Activated B cell treated with CpG ODN at 0.5 μM for 24 hours (primary cell): ENCODE measurements around the gene TENM4. TPM values are rescaled to one million over a fixed set of nuclear protein-coding genes. Genes with fewer than 3 reads are reported as not detected.

Source experiments
- ATAC-seq: fragments of 200-7000 bp; cut with Tn5 transposase; one replicate; pipeline ENCODE4 v1.10.0; 2021; ENCODE audit warnings: low read depth, mild to moderate bottlenecking, moderate library complexity
- CTCF ChIA-PET: fragments of 350-600 bp; sonication (Branson Sonifier 250); formaldehyde crosslinking; loops from one replicate; lab custom pipeline; 2021; ENCODE audit warnings: antibody characterized with exemption; lab: Charles Lee
- POLR2A ChIA-PET: fragments of 350-600 bp; sonication (Branson Sonifier 250); formaldehyde crosslinking; loops from one replicate; lab custom pipeline; 2021; ENCODE audit warnings: antibody characterized with exemption; lab: Charles Lee
- DNase-seq: peaks from one replicate; pipeline ENCODE4 v3.0.0; 2022
- H3K27ac Mint-ChIP-seq: one replicate; pipeline ENCODE4 v1.8.0; 2020; ENCODE audit warnings: mixed read lengths
- H3K27me3 Mint-ChIP-seq: one replicate; pipeline ENCODE4 v1.8.0; 2021; ENCODE audit warnings: mixed read lengths
- H3K36me3 Mint-ChIP-seq: one replicate; pipeline ENCODE4 v1.8.0; 2021; ENCODE audit warnings: low read depth, mixed read lengths
- H3K4me1 Mint-ChIP-seq: one replicate; pipeline ENCODE4 v1.8.0; 2021; ENCODE audit warnings: mixed read lengths
- H3K4me3 Mint-ChIP-seq: one replicate; pipeline ENCODE4 v1.8.0; 2020; ENCODE audit warnings: mild to moderate bottlenecking, mixed read lengths
- H3K9me3 Mint-ChIP-seq: one replicate; pipeline ENCODE4 v1.8.0; 2020; ENCODE audit warnings: mixed read lengths
- CTCF ChIP-seq: fragments of 200-600 bp; IDR thresholded peaks from one replicate; pipeline ENCODE4 v1.8.0; 2022; ENCODE audit warnings: antibody characterized with exemption, mild to moderate bottlenecking
- intact Hi-C: fragments of 100-400 bp; cut with micrococcal nuclease; formaldehyde crosslinking; loops from one replicate; pipeline ENCODE4 v1.15.1; 2024
- total RNA-seq: library from RNA; stranded (reverse); gene quantifications from 2 replicates; pipeline ENCODE4 v1.2.3, GENCODE V29; 2022

TENM4 gene
- total RNA-seq, 1 donor from 2014 or later: 2.4 TPM

- intact Hi-C loops: no loop called here
- CTCF ChIA-PET: interaction anchor here (1.3 kb wide), 1 partner anchor 9 kb away, joined by 3 read pairs; no protein-coding TSS in a partner anchor
- Mint-ChIP-seq H3K9me3 (no peaks in the 10 kb centered on the region), H3K27ac (no peak overlapping the region), H3K4me3 (no peak overlapping the region), H3K27me3 (peaks cover 9% of the 10 kb centered on the region), H3K36me3 (no peaks in the 10 kb centered on the region), H3K4me1 (no peaks in the 10 kb centered on the region)
- ATAC-seq (no peak), DNase-seq (no peak)
- TF ChIP-seq CTCF: no peak
- POLR2A ChIA-PET: no interaction called here
Measured at GRCh38 chr11:78789375-78789774, 651.5 kb downstream of the TENM4 start.

GRCh38 chr11:78788533-78788932, 652.3 kb downstream of the TENM4 start:
- no peak for TF ChIP-seq CTCF
- no peak for ATAC-seq
- H3K27ac Mint-ChIP-seq: no peak overlapping the region
- POLR2A ChIA-PET: no interaction called here
- no peaks in the 10 kb centered on the region for H3K9me3 Mint-ChIP-seq
- H3K4me3 Mint-ChIP-seq: no peak overlapping the region
- H3K4me1 Mint-ChIP-seq: no peaks in the 10 kb centered on the region
- peaks cover 14% of the 10 kb centered on the region for H3K27me3 Mint-ChIP-seq
- DNase-seq: no peak
- H3K36me3 Mint-ChIP-seq: no peaks in the 10 kb centered on the region
- intact Hi-C loops: no loop called here
- CTCF ChIA-PET: interaction anchor here (1.3 kb wide), 1 partner anchor 9 kb away, joined by 3 read pairs; no protein-coding TSS in a partner anchor

GRCh38 chr11:78787696-78788095, 653.1 kb downstream of the TENM4 start:
- ChIA-PET POLR2A (interaction anchor here (0.5 kb wide), 1 partner anchor 809 kb away, joined by 6 read pairs; no protein-coding TSS in a partner anchor), CTCF (no interaction called here)
- Mint-ChIP-seq H3K4me3 (no peak overlapping the region), H3K27ac (no peak overlapping the region), H3K36me3 (no peaks in the 10 kb centered on the region), H3K27me3 (peaks cover 14% of the 10 kb centered on the region), H3K4me1 (no peaks in the 10 kb centered on the region), H3K9me3 (no peaks in the 10 kb centered on the region)
- ATAC-seq (no peak), DNase-seq (no peak)
- intact Hi-C loops: no loop called here
- no peak for TF ChIP-seq CTCF

- DNase-seq: no peak
- H3K27ac Mint-ChIP-seq: no peak overlapping the region
- POLR2A ChIA-PET: no interaction called here
- H3K9me3 Mint-ChIP-seq: no peaks in the 10 kb centered on the region
- H3K36me3 Mint-ChIP-seq: no peaks in the 10 kb centered on the region
- H3K4me3 Mint-ChIP-seq: no peak overlapping the region
- no peaks in the 10 kb centered on the region for H3K4me1 Mint-ChIP-seq
- ATAC-seq: no peak
- CTCF ChIA-PET: no interaction called here
- TF ChIP-seq CTCF: no peak
- H3K27me3 Mint-ChIP-seq: peaks cover 14% of the 10 kb centered on the region
- intact Hi-C loops: no loop called here
Measured at GRCh38 chr11:78786746-78787145, 654.1 kb downstream of the TENM4 start.

GRCh38 chr11:78786086-78786485, 654.7 kb downstream of the TENM4 start:
- Mint-ChIP-seq H3K4me1 (no peaks in the 10 kb centered on the region), H3K4me3 (no peak overlapping the region), H3K27me3 (peaks cover 14% of the 10 kb centered on the region), H3K36me3 (no peaks in the 10 kb centered on the region), H3K9me3 (no peaks in the 10 kb centered on the region), H3K27ac (no peak overlapping the region)
- POLR2A ChIA-PET: no interaction called here
- DNase-seq (no peak), ATAC-seq (no peak)
- TF ChIP-seq CTCF: no peak
- intact Hi-C loops: no loop called here
- CTCF ChIA-PET: no interaction called here
